Astrocyte (in vitro differentiated cells and primary cell): Measurements from ENCODE around the gene SPON1. TPM values are rescaled to one million over a fixed set of nuclear protein-coding genes. Genes with fewer than 3 reads are reported as not detected.

Experiments
- DNase-seq: peaks from one replicate; pipeline ENCODE4 v3.0.0-alpha.2; 2010; ENCODE audit warnings: low read depth
- FAIRE-seq: peaks from 2 replicates; lab custom pipeline; 2011; peaks lifted over from hg19 to GRCh38; lab: Jason Lieb, UNC
- H2AFZ ChIP-seq: 2 replicates; pipeline ENCODE4 v1.6.0; 2012; ENCODE audit warnings: low read depth, low read length, inconsistent platforms
- H3K27ac ChIP-seq: 2 replicates; pipeline ENCODE4 v1.5.1; 2011; ENCODE audit warnings: low read depth, low read length, inconsistent platforms
- H3K27me3 ChIP-seq: 2 replicates; pipeline ENCODE4 v1.6.0; 2011; ENCODE audit warnings: low read length, inconsistent platforms; ENCODE audit not compliant: insufficient read depth
- H3K36me3 ChIP-seq: 2 replicates; pipeline ENCODE4 v1.5.1; 2011; ENCODE audit warnings: low read length, inconsistent platforms; ENCODE audit not compliant: insufficient read depth
- H3K4me1 ChIP-seq: 2 replicates; pipeline ENCODE4 v1.5.1; 2011; ENCODE audit warnings: low read length, inconsistent platforms; ENCODE audit not compliant: insufficient read depth
- H3K4me2 ChIP-seq: 2 replicates; pipeline ENCODE4 v1.6.0; 2012; ENCODE audit warnings: low read length, inconsistent platforms
- H3K4me3 ChIP-seq: 2 replicates; pipeline ENCODE4 v1.5.1; 2011; ENCODE audit warnings: low read depth, mild to moderate bottlenecking, low read length, inconsistent platforms; ENCODE audit not compliant: insufficient read depth
- H3K79me2 ChIP-seq: 2 replicates; pipeline ENCODE4 v1.6.0; 2012; ENCODE audit warnings: mild to moderate bottlenecking, low read length, inconsistent platforms; ENCODE audit not compliant: insufficient read depth
- H3K9ac ChIP-seq: 2 replicates; pipeline ENCODE4 v1.6.0; 2012; ENCODE audit warnings: mild to moderate bottlenecking, low read length, inconsistent platforms
- H3K9me3 ChIP-seq: 2 replicates; pipeline ENCODE4 v1.5.1; 2012; ENCODE audit warnings: low read depth, mild to moderate bottlenecking, low read length, inconsistent platforms; ENCODE audit not compliant: insufficient read depth
- H4K20me1 ChIP-seq: 2 replicates; pipeline ENCODE4 v1.6.0; 2012; ENCODE audit warnings: low read length, inconsistent platforms; ENCODE audit not compliant: insufficient read depth
- H3K27ac Mint-ChIP-seq: one replicate; pipeline ENCODE4 v1.8.0; 2021; ENCODE audit warnings: mild to moderate bottlenecking, mixed read lengths; ENCODE audit not compliant: unreplicated experiment
- H3K27me3 Mint-ChIP-seq: one replicate; pipeline ENCODE4 v1.8.0; 2021; ENCODE audit warnings: low read depth, mixed read lengths; ENCODE audit not compliant: unreplicated experiment
- H3K36me3 Mint-ChIP-seq: one replicate; pipeline ENCODE4 v1.8.0; 2021; ENCODE audit warnings: low read depth, mixed read lengths; ENCODE audit not compliant: unreplicated experiment
- H3K4me1 Mint-ChIP-seq: one replicate; pipeline ENCODE4 v1.8.0; 2021; ENCODE audit warnings: low read depth, mixed read lengths; ENCODE audit not compliant: unreplicated experiment
- H3K4me3 Mint-ChIP-seq: one replicate; pipeline ENCODE4 v1.8.0; 2021; ENCODE audit warnings: mild to moderate bottlenecking, moderate library complexity, mixed read lengths; ENCODE audit not compliant: unreplicated experiment
- H3K9me3 Mint-ChIP-seq: one replicate; pipeline ENCODE4 v1.8.0; 2021; ENCODE audit warnings: mild to moderate bottlenecking, mixed read lengths; ENCODE audit not compliant: unreplicated experiment
- EZH2 ChIP-seq: IDR thresholded peaks from 2 replicates; pipeline ENCODE4 v1.6.1; 2012; ENCODE audit warnings: mild to moderate bottlenecking, low read length, inconsistent platforms; ENCODE audit not compliant: insufficient read depth
- total RNA-seq: library from RNA; stranded (reverse); gene quantifications from 2 replicates; pipeline ENCODE4 v1.2.1, GENCODE V29; 2021
- TF ChIP-seq, protein P1 (sequence below): IDR thresholded peaks from 2 replicates; pipeline ENCODE4 v1.5.1; 2011; ENCODE audit warnings: low read depth, mild to moderate bottlenecking, inconsistent platforms, low read length, moderate library complexity; ENCODE audit not compliant: insufficient read depth

SPON1 gene
- total RNA-seq, 1 donor from 2014 or later, result 2.0 TPM

DNA sequence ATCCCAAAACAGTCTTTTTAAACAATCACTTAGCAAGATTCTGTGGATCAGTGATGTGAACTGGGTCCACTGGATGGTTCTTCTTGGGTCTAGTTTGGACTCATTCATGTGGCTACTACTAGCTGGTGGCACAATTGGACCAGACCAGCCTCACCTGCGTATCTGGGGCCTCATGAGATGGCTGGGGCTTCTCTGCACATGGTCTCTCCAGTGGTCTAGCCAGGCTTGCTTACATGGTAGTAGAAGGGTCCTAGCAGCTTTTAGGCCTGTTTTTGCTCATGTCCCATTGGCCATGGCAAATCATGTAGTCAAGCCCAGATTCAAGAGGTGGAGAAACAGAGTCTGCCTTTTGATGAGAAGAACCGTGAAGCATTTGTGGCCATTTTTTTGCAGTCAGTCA is 302.4 kb downstream of the SPON1 start:
- Histone ChIP-seq H3K27me3 (no peaks in the 10 kb centered on the region), H3K9me3 (no peaks in the 10 kb centered on the region), H3K27ac (no peak overlapping the region), H3K36me3 (no peaks in the 10 kb centered on the region), H3K4me1 (no peaks in the 10 kb centered on the region), H3K4me2 (no peak overlapping the region), H4K20me1 (no peaks in the 10 kb centered on the region), H2AFZ (no peak overlapping the region), H3K79me2 (no peaks in the 10 kb centered on the region), H3K9ac (no peak overlapping the region), H3K4me3 (no peak overlapping the region)
- H3K27me3 Mint-ChIP-seq, result no peaks in the 10 kb centered on the region
- no peak for DNase-seq
- no peak for TF ChIP-seq EZH2
- TF ChIP-seq, protein P1, sequence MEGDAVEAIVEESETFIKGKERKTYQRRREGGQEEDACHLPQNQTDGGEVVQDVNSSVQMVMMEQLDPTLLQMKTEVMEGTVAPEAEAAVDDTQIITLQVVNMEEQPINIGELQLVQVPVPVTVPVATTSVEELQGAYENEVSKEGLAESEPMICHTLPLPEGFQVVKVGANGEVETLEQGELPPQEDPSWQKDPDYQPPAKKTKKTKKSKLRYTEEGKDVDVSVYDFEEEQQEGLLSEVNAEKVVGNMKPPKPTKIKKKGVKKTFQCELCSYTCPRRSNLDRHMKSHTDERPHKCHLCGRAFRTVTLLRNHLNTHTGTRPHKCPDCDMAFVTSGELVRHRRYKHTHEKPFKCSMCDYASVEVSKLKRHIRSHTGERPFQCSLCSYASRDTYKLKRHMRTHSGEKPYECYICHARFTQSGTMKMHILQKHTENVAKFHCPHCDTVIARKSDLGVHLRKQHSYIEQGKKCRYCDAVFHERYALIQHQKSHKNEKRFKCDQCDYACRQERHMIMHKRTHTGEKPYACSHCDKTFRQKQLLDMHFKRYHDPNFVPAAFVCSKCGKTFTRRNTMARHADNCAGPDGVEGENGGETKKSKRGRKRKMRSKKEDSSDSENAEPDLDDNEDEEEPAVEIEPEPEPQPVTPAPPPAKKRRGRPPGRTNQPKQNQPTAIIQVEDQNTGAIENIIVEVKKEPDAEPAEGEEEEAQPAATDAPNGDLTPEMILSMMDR, result no peak
- H3K4me1 Mint-ChIP-seq, result peaks cover 3% of the 10 kb centered on the region
- peaks cover 2% of the 10 kb centered on the region for H3K9me3 Mint-ChIP-seq
- H3K4me3 Mint-ChIP-seq, result no peak overlapping the region
- no peak overlapping the region for H3K27ac Mint-ChIP-seq
- H3K36me3 Mint-ChIP-seq, result peaks cover 33% of the 10 kb centered on the region
- FAIRE-seq, result no peak

DNA sequence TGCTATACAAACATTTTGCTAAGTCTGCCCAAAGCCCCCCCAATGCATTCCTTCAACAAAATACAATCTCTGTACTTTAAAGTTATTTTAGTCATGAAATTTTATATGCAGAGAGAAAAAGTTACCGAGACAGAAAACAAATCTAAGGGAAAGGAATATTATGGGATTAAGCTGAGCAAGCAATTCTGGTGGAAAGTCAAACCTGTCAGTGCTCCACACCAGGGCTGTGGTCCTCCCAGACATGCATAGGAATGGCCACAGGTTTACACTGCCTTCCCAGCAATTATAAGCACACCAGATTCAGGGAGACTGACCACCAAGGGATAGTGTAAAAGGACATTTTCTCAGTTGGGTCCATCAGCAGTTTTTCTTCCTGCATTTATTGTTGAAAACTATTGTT is 304.1 kb downstream of the SPON1 start:
- H3K36me3 Mint-ChIP-seq, result peaks cover 34% of the 10 kb centered on the region
- FAIRE-seq (no peak), DNase-seq (no peak)
- no peaks in the 10 kb centered on the region for H4K20me1 ChIP-seq
- no peaks in the 10 kb centered on the region for H3K4me1 Mint-ChIP-seq
- H3K9me3 ChIP-seq, result no peaks in the 10 kb centered on the region
- no peak overlapping the region for H3K27ac Mint-ChIP-seq
- H3K4me3 ChIP-seq, result no peak overlapping the region
- H3K36me3 ChIP-seq, result no peaks in the 10 kb centered on the region
- H3K9ac ChIP-seq, result no peak overlapping the region
- H3K4me1 ChIP-seq, result no peaks in the 10 kb centered on the region
- peaks cover 4% of the 10 kb centered on the region for H3K9me3 Mint-ChIP-seq
- H3K4me3 Mint-ChIP-seq, result no peak overlapping the region
- no peaks in the 10 kb centered on the region for H3K79me2 ChIP-seq
- TF ChIP-seq, protein P1, result no peak
- TF ChIP-seq EZH2, result no peak
- no peak overlapping the region for H3K27ac ChIP-seq
- no peaks in the 10 kb centered on the region for H3K27me3 Mint-ChIP-seq
- H3K4me2 ChIP-seq, result no peak overlapping the region
- no peak overlapping the region for H2AFZ ChIP-seq
- H3K27me3 ChIP-seq, result no peaks in the 10 kb centered on the region

DNA sequence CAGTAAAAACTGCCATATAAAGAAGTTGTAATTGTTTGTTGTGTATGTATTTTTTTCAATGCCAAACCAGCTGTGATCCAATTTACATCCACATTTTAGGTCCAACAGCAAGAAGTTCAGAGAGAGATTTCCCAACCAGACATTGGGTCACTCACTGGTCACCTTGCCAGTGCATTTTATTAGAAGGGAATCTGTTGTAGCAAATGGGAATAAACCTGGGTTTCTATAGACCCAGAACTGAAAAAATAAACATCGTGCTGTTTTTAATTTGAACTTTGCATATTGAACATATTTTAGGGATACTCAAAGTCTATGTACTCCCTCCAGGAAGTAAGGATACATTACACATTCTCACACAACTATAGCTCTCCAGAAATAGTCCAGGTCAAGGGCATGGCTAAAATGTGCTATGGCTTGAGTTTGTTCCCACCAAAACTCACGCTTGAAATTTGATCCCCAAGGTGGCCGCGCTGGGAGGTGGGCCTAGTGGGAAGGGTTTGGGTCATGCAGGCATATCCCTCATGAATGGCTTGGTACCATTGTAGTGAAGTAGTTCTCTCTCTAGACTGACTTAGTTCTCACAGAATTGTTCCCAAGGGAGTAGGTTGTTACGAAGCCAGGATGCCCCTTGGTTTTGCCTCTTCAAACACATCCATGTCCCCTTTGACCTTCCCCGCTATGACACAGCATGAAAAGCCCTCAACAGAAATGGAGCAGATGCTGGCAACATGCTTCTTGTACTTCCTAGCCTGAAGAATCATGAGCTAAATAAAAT is 305.5 kb downstream of the SPON1 start:
- TF ChIP-seq EZH2, result no peak
- TF ChIP-seq, protein P1, result no peak
- H3K79me2 ChIP-seq, result no peaks in the 10 kb centered on the region
- FAIRE-seq (no peak), DNase-seq (no peak)
- no peak overlapping the region for H3K9ac ChIP-seq
- H4K20me1 ChIP-seq, result no peaks in the 10 kb centered on the region
- H3K4me3 ChIP-seq, result no peak overlapping the region
- H3K27ac ChIP-seq, result no peak overlapping the region
- H3K4me1 ChIP-seq, result no peaks in the 10 kb centered on the region
- Mint-ChIP-seq H3K27ac (no peak overlapping the region), H3K4me3 (no peak overlapping the region), H3K4me1 (no peaks in the 10 kb centered on the region), H3K27me3 (no peaks in the 10 kb centered on the region), H3K36me3 (peaks cover 34% of the 10 kb centered on the region), H3K9me3 (peaks cover 5% of the 10 kb centered on the region)
- no peak overlapping the region for H2AFZ ChIP-seq
- H3K36me3 ChIP-seq, result no peaks in the 10 kb centered on the region
- no peaks in the 10 kb centered on the region for H3K27me3 ChIP-seq
- no peaks in the 10 kb centered on the region for H3K9me3 ChIP-seq
- no peak overlapping the region for H3K4me2 ChIP-seq
